Measurements from ENCODE around the gene MRNIP.

MRNIP gene

DNA sequence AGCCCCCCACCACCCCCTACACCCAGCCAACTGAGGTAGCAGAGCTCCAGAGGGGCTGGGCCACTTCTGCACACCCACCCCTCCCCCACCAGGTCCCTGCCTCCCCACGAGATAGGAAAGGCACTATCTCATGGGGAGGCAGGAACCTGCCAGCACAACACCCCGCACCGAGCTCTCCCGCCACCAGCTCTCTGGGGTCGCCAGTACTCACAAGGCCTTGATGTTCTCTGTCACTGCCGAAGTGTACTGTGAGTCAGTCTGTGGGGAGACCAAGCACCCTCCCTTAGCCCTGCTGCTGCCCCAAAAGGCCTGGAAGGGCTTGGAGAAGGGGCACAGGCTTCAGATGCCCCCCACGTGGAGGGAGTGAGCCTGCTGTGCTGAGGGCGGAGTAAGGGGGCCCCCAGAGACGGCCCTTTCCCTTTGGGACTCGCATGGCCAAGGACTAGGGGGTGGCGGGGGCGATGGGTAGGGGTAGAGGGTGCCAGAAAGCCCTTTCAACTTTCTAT lies 57.9 kb downstream of the MRNIP start:
- no peak for DNase-seq (ENCODE audit: low read depth in 1 of 2, low spot score in 1 of 2)

GRCh38 chr5:179800071-179800695 lies 58.4 kb downstream of the MRNIP start:
- H3K27me3 ChIP-seq (ENCODE audit: insufficient read depth, poor library complexity, severe bottlenecking): no peaks in the 10 kb centered on the region
- H3K4me3 ChIP-seq (replicated peaks; ENCODE audit: insufficient read depth, low read length): no peak overlapping the region
- H3K27ac ChIP-seq (replicated peaks): no peak overlapping the region
- DNase-seq (ENCODE audit: low read depth in 1 of 2, low spot score in 1 of 2): no peak
- TF ChIP-seq, protein P1, sequence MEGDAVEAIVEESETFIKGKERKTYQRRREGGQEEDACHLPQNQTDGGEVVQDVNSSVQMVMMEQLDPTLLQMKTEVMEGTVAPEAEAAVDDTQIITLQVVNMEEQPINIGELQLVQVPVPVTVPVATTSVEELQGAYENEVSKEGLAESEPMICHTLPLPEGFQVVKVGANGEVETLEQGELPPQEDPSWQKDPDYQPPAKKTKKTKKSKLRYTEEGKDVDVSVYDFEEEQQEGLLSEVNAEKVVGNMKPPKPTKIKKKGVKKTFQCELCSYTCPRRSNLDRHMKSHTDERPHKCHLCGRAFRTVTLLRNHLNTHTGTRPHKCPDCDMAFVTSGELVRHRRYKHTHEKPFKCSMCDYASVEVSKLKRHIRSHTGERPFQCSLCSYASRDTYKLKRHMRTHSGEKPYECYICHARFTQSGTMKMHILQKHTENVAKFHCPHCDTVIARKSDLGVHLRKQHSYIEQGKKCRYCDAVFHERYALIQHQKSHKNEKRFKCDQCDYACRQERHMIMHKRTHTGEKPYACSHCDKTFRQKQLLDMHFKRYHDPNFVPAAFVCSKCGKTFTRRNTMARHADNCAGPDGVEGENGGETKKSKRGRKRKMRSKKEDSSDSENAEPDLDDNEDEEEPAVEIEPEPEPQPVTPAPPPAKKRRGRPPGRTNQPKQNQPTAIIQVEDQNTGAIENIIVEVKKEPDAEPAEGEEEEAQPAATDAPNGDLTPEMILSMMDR (IDR thresholded peaks at IDR 0.05; ENCODE audit: insufficient read depth, low read length): no peak
- no peak for TF ChIP-seq SPI1 (IDR thresholded peaks at IDR 0.05; ENCODE audit: borderline replicate concordance, low read depth)
- no peak for TF ChIP-seq POLR2AphosphoS5 (IDR thresholded peaks at IDR 0.05; ENCODE audit: low read depth)
- TF ChIP-seq GABPA (IDR thresholded peaks at IDR 0.05; ENCODE audit: low read depth): no peak
- TF ChIP-seq, protein P2, sequence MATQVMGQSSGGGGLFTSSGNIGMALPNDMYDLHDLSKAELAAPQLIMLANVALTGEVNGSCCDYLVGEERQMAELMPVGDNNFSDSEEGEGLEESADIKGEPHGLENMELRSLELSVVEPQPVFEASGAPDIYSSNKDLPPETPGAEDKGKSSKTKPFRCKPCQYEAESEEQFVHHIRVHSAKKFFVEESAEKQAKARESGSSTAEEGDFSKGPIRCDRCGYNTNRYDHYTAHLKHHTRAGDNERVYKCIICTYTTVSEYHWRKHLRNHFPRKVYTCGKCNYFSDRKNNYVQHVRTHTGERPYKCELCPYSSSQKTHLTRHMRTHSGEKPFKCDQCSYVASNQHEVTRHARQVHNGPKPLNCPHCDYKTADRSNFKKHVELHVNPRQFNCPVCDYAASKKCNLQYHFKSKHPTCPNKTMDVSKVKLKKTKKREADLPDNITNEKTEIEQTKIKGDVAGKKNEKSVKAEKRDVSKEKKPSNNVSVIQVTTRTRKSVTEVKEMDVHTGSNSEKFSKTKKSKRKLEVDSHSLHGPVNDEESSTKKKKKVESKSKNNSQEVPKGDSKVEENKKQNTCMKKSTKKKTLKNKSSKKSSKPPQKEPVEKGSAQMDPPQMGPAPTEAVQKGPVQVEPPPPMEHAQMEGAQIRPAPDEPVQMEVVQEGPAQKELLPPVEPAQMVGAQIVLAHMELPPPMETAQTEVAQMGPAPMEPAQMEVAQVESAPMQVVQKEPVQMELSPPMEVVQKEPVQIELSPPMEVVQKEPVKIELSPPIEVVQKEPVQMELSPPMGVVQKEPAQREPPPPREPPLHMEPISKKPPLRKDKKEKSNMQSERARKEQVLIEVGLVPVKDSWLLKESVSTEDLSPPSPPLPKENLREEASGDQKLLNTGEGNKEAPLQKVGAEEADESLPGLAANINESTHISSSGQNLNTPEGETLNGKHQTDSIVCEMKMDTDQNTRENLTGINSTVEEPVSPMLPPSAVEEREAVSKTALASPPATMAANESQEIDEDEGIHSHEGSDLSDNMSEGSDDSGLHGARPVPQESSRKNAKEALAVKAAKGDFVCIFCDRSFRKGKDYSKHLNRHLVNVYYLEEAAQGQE (IDR thresholded peaks at IDR 0.05; ENCODE audit: insufficient replicate concordance, low read depth): no peak

More for the DNA sequence above, 57.9 kb downstream of the MRNIP start:
- no peak overlapping the region for H3K27ac ChIP-seq (replicated peaks)
- TF ChIP-seq GABPA (IDR thresholded peaks at IDR 0.05; ENCODE audit: low read depth): no peak
- TF ChIP-seq, protein P2 (IDR thresholded peaks at IDR 0.05; ENCODE audit: insufficient replicate concordance, low read depth): no peak
- no peak for TF ChIP-seq SPI1 (IDR thresholded peaks at IDR 0.05; ENCODE audit: borderline replicate concordance, low read depth)
- no peak for TF ChIP-seq POLR2AphosphoS5 (IDR thresholded peaks at IDR 0.05; ENCODE audit: low read depth)
- TF ChIP-seq, protein P1 (IDR thresholded peaks at IDR 0.05; ENCODE audit: insufficient read depth, low read length): no peak
- no peak overlapping the region for H3K4me3 ChIP-seq (replicated peaks; ENCODE audit: insufficient read depth, low read length)
- no peaks in the 10 kb centered on the region for H3K27me3 ChIP-seq (ENCODE audit: insufficient read depth, poor library complexity, severe bottlenecking)

GRCh38 chr5:179799644-179799973 lies 59.0 kb downstream of the MRNIP start:
- Histone ChIP-seq H3K27ac (replicated peaks) (no peak overlapping the region), H3K27me3 (ENCODE audit: insufficient read depth, poor library complexity, severe bottlenecking) (no peaks in the 10 kb centered on the region), H3K4me3 (replicated peaks; ENCODE audit: insufficient read depth, low read length) (no peak overlapping the region)
- no peak for DNase-seq (ENCODE audit: low read depth in 1 of 2, low spot score in 1 of 2)
- TF ChIP-seq GABPA (IDR thresholded peaks at IDR 0.05; ENCODE audit: low read depth) (no peak), SPI1 (IDR thresholded peaks at IDR 0.05; ENCODE audit: borderline replicate concordance, low read depth) (no peak), POLR2AphosphoS5 (IDR thresholded peaks at IDR 0.05; ENCODE audit: low read depth) (no peak)
- TF ChIP-seq, protein P1 (IDR thresholded peaks at IDR 0.05; ENCODE audit: insufficient read depth, low read length): no peak
- TF ChIP-seq, protein P2 (IDR thresholded peaks at IDR 0.05; ENCODE audit: insufficient replicate concordance, low read depth): no peak

Measured in HL-60 (cell line).